AG09309 (cell line): ENCODE data around the gene GRB10.

ENCODE experiments used
- DNase-seq: peaks from one replicate; pipeline ENCODE4 v3.0.0-alpha.2; 2010; ENCODE audit warnings: low read depth
- H3K4me3 ChIP-seq: 2 replicates; pipeline ENCODE4 v1.5.1; 2011; ENCODE audit warnings: mild to moderate bottlenecking, low read depth, low read length, moderate library complexity; ENCODE audit not compliant: control insufficient read depth
- TF ChIP-seq, protein P1 (sequence below): IDR thresholded peaks from 2 replicates; pipeline ENCODE4 v1.5.1; 2011; ENCODE audit warnings: mild to moderate bottlenecking, low read depth, low read length, inconsistent platforms; ENCODE audit not compliant: insufficient read depth, control insufficient read depth; ENCODE audit errors: missing control alignments

The GRB10 gene

DNA sequence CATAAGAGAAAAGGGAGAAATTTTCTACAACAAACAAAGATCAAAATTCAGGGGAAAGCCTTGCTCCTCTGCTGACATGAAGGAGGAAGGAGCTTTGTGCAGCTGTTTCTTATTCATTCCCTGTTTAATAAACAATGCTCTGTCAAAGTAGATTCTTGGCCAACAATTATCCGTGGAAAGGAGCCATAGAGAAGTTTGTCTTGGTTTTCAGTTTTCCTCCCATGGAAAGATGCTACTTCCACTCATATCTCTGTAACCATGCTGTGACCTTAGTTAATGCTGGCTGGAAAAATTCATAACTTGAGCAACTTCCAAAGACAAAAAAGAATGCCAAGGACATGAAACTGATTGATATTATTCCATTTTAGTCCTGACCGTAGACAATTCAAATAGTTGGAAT is 225.6 kb downstream of the GRB10 start:
- no peak for DNase-seq
- no peak overlapping the region for H3K4me3 ChIP-seq
- TF ChIP-seq, protein P1, sequence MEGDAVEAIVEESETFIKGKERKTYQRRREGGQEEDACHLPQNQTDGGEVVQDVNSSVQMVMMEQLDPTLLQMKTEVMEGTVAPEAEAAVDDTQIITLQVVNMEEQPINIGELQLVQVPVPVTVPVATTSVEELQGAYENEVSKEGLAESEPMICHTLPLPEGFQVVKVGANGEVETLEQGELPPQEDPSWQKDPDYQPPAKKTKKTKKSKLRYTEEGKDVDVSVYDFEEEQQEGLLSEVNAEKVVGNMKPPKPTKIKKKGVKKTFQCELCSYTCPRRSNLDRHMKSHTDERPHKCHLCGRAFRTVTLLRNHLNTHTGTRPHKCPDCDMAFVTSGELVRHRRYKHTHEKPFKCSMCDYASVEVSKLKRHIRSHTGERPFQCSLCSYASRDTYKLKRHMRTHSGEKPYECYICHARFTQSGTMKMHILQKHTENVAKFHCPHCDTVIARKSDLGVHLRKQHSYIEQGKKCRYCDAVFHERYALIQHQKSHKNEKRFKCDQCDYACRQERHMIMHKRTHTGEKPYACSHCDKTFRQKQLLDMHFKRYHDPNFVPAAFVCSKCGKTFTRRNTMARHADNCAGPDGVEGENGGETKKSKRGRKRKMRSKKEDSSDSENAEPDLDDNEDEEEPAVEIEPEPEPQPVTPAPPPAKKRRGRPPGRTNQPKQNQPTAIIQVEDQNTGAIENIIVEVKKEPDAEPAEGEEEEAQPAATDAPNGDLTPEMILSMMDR: no peak

DNA sequence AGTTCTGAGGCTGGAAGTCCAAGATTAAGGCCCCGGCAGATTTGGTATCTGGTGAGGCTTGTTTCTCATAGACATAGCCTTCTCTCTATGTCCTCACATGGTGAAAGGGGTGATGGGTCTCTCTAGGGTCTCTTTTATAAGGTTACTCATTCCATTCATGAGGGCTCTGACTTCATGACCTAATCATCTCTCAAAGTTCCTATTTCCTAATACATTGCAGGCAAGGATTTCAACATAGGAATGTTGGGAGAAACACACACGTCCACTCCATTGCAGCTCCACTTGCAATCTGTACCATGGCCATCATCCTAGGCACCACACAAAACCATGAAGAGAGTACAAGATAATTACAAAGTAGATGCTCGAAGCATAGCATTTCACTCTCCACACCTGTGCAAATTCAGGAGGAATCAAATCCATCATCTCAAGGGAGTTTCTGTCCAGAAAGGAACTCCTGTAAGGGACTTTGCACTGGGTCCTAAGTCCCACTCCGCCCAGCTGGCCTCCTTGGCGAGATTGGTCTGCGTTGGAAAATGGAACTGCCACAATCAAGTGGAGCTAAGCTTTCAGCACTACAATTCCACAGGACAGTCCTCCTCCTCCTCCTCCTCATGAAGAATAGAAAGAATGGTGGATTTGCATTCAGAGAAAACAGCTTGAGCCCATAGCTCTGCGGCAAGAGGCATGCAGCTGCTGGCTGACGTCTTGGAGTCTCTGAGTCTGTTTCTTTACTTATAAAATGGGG is 226.3 kb downstream of the GRB10 start:
- TF ChIP-seq, protein P1: no peak
- DNase-seq: no peak
- H3K4me3 ChIP-seq: no peak overlapping the region

GRCh38 chr7:50555594-50556140 is 227.0 kb downstream of the GRB10 start:
- no peak for DNase-seq
- TF ChIP-seq, protein P1: no peak
- H3K4me3 ChIP-seq: no peak overlapping the region

GRCh38 chr7:50554431-50555322 is 228.0 kb downstream of the GRB10 start:
- H3K4me3 ChIP-seq: no peak overlapping the region
- DNase-seq: no peak
- TF ChIP-seq, protein P1: no peak

DNA sequence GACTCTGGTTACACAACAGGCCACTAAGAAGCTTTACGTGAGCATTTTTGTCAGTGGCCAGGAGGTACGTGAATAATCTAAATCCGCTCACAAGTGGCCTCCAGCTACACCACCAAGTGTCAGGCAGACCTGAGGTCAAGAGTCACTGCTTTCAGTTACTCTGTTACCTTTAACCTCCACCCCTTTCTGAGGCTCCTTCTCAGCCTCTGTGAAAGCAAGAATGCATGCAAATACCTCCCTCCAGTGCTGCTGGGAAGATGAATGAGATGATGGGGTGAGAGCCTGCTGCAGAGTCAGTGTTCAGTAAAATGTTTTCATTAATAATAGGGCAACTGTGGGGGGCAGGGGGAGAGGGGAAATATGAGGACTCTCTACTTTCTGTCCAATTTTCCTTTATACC is 228.7 kb downstream of the GRB10 start:
- no peak for DNase-seq
- no peak overlapping the region for H3K4me3 ChIP-seq
- TF ChIP-seq, protein P1: no peak

DNA sequence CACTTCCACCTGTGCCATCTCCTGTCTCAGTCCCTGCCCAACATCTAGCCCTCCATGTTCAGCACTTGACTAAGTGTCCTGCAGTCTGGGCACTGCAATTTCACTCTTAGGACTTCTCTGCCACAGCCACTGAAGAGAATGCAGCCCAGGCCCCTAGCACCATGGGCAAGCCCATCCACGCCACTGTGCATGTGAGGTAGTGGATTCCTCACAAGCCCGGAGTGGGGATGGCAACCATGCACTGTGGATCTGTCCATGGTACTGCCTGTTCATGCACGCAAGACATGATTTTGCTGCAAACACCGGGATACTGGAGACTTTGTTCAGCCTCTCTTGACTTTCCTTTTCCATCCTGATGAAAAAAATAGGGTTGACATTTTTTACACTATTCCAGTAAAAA is 229.8 kb downstream of the GRB10 start:
- no peak for DNase-seq
- TF ChIP-seq, protein P1: no peak
- no peak overlapping the region for H3K4me3 ChIP-seq
